ENCODE measurements around the gene TBC1D14.
A peak's percentile ranks its signal among the peaks of the same experiment; 100 is the strongest.

Gene TBC1D14

GRCh38 chr4:7023486-7023885 is 113.9 kb downstream of the TBC1D14 start:
- no peak for DNase-seq (ENCODE audit: low spot score)

GRCh38 chr4:7023901-7024300 is 114.3 kb downstream of the TBC1D14 start:
- DNase-seq (ENCODE audit: low spot score), result no peak

GRCh38 chr4:7024336-7024890 is 114.8 kb downstream of the TBC1D14 start:
- DNase-seq (ENCODE audit: low spot score), result no peak

- DNase-seq (ENCODE audit: low spot score), result no peak
These were observed 115.5 kb downstream of the TBC1D14 start for GRCh38 chr4:7025040-7025602.

GRCh38 chr4:7026107-7026506 is 116.5 kb downstream of the TBC1D14 start:
- no peak for DNase-seq (ENCODE audit: low spot score)

- no peak for DNase-seq (ENCODE audit: low spot score)
These were observed 117.7 kb downstream of the TBC1D14 start for GRCh38 chr4:7027284-7027683.

GRCh38 chr4:7027913-7028312 is 118.3 kb downstream of the TBC1D14 start:
- no peak for DNase-seq (ENCODE audit: low spot score)

- no peak for DNase-seq (ENCODE audit: low spot score)
These were observed 119.6 kb downstream of the TBC1D14 start for GRCh38 chr4:7029212-7029611.

- DNase-seq (ENCODE audit: low spot score), result no peak
These were observed 120.3 kb downstream of the TBC1D14 start for GRCh38 chr4:7029921-7030320.

- DNase-seq (ENCODE audit: low spot score), result no peak
These were observed 121.2 kb downstream of the TBC1D14 start for GRCh38 chr4:7030856-7031255.

GRCh38 chr4:7031558-7032449 is 122.2 kb downstream of the TBC1D14 start:
- DNase-seq (ENCODE audit: low spot score), result no peak

GRCh38 chr4:7032596-7032995 is 123.0 kb downstream of the TBC1D14 start:
- DNase-seq (ENCODE audit: low spot score), result no peak

- no peak for DNase-seq (ENCODE audit: low spot score)
These were observed 124.8 kb downstream of the TBC1D14 start for GRCh38 chr4:7034262-7035081.

GRCh38 chr4:7037425-7037824 is 127.8 kb downstream of the TBC1D14 start:
- no peak for DNase-seq (ENCODE audit: low spot score)

- DNase-seq (ENCODE audit: low spot score), result no peak
These were observed 131.1 kb downstream of the TBC1D14 start for GRCh38 chr4:7040765-7041164.

GRCh38 chr4:7041246-7041645 is 131.6 kb downstream of the TBC1D14 start:
- no peak for DNase-seq (ENCODE audit: low spot score)

- no peak for DNase-seq (ENCODE audit: low spot score)
These were observed 132.3 kb downstream of the TBC1D14 start for GRCh38 chr4:7041801-7042502.

GRCh38 chr4:7042503-7043283 is 133.1 kb downstream of the TBC1D14 start:
- DNase-seq (ENCODE audit: low spot score), result peak; percentile 97

GRCh38 chr4:7043284-7044136 is 133.9 kb downstream of the TBC1D14 start, which contains the start of gene TADA2B:
Gene TADA2B, plus strand, starts transcription at chr4:7043372. Its CDS starts 208 bp downstream, at chr4:7043580.
- DNase-seq (ENCODE audit: low spot score), result no peak

All from pons (tissue), 1 donor.